ENCODE measurements around the gene HIF3A.
"Not testable (repeated sequence)": the region's sequence is repeated elsewhere in the genome, so short reads cannot be mapped to it uniquely, and the experiment has no call there.

The HIF3A gene

DNA sequence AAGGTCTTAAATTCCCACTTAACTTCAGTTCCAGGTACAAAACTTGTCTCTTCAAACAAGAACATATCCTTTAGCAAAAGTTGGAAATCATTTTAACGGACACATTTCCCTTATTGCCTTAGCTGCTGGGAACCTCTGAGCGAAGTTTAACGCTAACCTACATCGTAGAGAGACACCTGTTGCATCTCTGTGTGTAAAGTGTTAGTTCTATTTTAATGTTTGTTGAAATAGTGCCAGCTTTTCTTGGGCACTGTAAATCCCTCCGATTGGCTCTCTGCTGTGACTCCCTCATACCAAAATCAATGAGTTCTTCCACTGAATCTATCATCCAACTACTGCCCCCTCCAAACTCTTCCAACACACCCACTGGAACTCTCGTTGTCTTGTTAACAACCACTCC, 2.3 kb upstream of the HIF3A start:
- no peak for DNase-seq (ENCODE audit: low read depth in 2 of 2)

DNA sequence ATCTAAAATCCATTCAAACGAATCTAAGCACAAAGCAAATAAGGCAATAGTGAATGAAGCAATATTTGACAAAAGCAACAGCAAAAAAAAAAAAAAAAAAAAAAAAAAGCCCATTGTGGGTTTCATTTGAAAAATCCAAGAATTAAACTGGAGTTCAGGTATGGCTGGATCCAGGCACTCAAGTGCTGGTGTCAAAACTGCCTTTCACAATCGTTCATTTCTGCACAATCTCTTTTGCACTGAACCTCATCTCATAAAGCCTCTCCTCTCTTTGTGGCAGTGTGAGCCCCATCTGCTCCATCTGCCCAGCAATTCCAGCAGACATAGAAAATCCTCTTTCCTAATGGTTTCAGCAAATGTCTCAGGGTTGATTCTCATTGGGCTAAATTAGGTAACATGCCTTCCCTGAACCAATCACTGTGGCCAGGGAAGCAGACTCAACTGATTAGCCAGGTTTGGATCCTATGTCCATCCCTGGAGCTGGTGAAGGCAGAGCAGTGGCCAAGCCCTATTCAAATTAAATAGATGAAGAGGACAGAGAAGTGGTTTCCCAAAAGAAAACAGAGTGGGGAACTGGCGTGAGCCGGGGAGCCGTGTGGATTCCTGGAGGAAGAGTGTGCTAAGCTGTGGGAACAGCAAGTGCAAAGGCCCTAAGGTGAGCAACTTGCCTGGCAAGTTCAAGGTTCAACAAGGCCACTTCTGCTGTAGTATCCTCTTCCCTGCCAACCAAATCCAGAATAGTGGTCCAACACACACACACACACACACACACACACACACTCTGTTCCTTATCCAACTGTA, 1.2 kb upstream of the HIF3A start:
- no peak for DNase-seq (ENCODE audit: low read depth in 2 of 2)

DNA sequence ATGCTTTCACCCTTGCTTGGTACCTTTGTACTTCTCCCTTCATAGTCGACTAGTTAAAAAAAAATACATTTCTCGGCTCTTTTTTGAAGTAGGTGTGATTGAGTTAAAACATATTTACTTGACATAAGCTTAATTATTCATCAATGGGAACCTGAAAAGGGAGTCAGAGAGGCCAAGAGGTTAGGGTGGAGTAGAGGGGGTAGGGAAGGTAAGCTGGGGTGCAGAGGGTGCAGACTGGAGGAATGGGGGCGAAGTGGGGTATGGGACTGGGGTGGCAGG, 701 bp upstream of the HIF3A start:
- DNase-seq (ENCODE audit: low read depth in 2 of 2): no peak

DNA sequence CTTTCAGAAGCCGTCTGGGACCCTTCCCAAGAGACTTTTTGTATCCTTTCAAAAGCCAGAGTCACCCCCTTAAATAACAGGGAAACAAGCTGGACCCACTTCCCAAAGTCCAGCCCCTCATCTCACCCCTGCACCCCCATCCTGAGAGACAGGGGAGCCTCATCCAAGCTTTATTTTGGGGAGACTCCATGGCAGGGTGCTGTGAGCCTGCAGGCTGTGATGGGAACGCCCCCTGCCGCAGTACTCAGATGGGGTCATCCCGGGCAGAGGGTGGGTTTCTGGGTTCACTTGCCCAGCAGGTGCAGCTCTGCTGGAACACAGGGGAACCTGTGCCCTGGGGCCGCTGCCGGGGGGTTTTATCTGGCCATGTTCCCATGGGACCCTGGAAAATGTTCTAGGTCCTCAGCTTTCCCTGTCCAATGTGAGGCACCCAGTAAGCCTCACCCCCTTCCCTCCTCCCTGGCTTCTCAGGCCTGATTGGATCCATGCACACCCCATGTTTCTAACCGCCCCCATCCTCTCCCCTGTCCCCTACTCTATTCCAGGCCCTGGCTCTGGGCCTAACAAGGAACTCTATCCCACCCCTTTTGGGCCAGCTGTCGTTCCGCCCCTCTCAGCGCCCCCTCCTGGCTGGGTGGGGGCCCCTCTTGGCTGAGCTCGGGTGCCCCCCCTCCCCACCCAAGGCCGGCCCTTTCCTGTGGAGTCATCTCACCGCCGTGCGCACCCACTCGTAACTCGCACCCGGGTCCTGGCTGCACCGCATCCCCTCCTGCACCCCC, 1.0 kb downstream of the HIF3A start:
- no peak for DNase-seq (ENCODE audit: low read depth in 2 of 2)

DNA sequence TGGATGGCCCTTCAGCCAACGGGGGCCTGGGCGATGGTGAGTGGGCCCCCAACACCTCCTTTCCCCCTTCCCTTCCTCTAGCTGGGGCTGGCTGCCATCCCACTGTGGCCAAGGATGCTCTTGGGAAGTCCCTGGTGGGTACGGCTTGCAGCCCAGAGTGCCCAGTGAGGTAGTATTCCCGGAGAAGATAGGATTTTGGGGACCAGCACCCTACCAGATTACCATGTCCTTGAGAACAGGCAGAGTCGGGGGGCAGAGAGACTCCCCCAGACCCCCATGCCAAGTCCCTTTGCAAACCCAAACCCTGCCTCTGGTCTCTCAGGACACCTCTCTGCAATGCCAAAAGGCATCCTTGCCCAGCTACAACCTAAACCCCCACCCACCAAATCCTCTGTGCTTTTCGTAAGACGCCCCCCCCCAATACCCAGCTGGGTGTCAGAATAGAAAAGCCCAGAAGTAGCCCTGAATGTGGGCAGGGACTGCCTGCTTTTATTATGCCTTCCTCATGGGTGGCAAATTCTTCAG, 1.7 kb downstream of the HIF3A start:
- DNase-seq (ENCODE audit: low read depth in 2 of 2): no peak

DNA sequence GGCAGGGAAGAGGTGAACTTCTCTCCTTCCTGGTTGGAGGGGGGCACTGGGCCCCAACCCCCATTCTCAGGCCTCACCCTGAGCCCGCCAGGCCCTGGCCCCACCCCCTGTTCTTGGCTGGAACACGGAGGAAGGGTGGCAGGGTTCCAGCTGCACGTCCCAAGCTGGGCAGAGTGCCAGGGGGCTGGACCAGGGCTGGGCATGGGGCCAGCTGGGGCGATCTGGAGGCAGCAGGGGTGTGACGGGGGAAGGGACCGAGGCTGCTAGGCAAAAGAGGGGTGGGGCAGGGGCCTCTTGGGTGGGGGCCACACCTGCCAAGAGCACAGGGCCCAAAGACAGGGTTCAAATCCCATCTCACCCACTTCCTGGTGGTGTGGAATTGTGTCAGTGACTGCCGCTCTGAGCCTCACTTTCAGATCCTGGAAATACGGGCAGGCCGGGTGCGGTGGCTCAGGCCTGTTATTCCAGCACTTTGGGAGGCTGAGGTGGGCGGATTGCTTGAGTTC, 2.2 kb downstream of the HIF3A start:
- DNase-seq (ENCODE audit: low read depth in 2 of 2): no peak

DNA sequence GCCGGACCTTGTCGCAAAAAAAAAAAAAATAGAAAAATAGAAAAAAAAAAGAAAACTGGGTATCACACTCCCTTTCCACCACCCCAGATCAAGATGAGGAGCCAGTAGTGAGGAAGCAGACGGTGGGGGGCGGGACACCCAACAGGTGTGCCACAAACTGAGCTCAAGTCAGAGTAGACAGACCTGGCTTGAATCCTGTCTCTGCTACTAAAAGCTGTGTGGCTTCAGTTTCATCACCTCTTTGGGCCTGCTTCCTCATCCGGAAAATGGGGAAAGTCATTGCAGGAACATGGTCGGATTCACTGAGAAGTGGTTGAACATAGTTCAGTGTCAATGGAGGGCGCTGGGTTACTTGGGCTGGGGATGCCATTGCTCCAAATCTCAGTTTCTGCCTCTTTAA, 2.9 kb downstream of the HIF3A start:
- DNase-seq (ENCODE audit: low read depth in 2 of 2): no peak

DNA sequence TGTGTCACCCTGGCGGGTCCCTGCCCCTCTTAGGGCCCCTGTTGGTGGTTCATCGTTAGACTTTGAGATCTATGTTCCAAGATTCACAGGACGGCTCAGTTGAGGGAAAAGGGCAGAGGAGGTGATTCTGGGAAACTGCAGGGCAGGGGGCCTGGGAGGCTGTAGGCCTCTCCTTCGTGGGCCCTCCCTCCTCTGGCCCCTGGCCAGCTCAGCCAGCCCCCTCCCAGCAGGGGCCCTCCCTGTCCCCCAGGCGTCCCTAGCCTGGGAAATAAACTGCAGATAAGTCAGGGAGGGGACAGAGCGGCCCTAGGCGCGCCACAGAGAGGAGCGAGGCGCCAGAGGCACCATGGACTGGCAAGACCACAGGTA, 6.5 kb downstream of the HIF3A start:
- no peak for DNase-seq (ENCODE audit: low read depth in 2 of 2)

DNA sequence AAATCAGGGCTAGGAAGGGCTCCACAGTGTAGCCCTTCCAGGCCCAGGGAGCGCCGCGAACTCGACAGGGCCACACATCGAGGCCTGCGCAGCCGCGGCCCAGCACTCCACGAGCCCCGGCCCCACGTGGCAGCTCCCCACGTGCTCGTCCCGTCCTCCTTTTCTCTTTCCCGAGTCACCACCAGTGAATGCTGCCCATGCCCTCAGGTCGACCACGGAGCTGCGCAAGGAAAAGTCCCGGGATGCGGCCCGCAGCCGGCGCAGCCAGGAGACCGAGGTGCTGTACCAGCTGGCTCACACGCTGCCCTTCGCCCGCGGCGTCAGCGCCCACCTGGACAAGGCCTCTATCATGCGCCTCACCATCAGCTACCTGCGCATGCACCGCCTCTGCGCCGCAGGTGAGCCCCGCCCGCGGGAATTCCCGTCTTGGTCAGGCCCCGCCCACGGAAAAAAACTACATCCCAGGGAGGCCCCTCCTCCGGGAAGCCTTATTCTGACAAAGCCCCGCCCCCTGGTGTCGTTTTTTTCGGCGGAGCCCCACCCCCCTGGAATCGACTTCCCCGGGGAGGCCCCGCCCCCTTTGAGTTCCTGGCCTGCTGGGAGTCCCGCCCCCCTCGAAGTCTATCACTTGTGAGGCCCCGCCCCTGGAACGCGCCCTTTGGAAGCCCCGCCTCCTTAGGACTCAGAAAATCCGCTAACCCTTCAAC, 7.0 kb downstream of the HIF3A start:
- peak in 1 of 2 donors; percentile 2 for DNase-seq (ENCODE audit: low read depth in 2 of 2)

DNA sequence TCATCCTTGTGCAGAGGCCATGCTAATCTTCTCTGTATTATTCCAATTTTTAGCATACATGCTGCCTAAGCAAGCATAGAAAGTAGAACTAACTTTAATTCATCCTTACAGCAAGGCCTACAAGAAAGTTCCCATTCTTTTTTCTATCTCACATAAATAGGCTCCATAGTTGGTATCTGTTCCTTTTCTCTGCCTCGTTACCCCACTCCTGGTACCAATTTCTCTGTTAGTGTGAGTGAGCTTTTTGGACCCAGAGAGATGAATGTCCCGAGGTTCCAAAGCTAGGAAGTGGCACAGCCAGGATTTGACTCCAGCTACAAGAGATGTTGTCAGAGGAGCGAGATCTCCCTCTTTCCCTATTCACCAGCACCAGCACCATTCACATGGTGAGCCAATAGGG, 9.7 kb downstream of the HIF3A start:
- no peak for DNase-seq (ENCODE audit: low read depth in 2 of 2)

DNA sequence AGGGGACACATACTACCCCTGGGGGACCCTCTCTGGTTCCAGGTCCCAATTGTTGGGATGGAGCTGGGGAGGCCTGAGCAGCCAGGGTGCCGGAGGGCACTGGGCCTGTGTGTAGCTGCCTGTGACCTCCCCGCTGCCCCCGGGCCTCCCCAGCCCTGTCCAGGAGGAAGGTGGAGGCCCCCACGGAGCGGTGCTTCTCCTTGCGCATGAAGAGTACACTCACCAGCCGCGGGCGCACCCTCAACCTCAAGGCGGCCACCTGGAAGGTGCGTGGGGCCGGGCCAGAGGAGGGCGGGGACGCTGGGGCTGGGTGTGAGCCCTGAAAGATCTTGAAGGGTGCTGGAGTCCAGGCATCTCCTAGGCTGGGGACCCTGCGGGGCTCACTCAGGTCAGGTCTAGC, 11.7 kb downstream of the HIF3A start:
- DNase-seq (ENCODE audit: low read depth in 2 of 2): no peak

DNA sequence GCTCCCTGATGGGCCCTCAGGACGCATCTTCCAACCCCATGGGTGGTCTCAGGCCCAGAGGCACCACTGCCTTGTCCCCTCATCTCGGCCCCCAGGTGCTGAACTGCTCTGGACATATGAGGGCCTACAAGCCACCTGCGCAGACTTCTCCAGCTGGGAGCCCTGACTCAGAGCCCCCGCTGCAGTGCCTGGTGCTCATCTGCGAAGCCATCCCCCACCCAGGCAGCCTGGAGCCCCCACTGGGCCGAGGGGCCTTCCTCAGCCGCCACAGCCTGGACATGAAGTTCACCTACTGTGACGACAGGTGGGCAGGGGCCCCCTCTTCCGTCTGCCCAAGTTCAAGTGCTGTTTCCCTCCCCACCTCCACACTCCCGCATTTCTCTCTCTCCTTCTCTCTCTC, 12.2 kb downstream of the HIF3A start:
- no peak for DNase-seq (ENCODE audit: low read depth in 2 of 2)

DNA sequence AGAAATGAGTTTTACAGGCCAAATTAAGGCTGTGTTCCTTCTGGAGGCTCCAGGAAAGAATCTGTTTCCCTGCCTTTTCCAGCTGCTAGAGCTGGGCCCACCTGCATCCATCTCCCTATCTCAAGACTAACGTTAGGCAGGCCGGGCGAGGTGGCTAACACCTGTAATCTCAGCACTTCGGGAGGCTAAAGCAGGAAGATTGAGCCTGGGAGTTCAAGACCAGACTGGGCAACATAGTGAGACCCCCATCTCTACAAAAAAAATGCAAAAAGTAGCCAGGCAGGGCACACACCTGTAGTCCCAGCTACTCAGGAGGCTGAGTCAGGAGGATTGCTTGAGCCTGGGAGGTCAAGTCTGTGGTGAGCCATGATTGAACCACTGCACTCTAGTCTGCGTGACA, 14.6 kb downstream of the HIF3A start:
- no peak for DNase-seq (ENCODE audit: low read depth in 2 of 2)

DNA sequence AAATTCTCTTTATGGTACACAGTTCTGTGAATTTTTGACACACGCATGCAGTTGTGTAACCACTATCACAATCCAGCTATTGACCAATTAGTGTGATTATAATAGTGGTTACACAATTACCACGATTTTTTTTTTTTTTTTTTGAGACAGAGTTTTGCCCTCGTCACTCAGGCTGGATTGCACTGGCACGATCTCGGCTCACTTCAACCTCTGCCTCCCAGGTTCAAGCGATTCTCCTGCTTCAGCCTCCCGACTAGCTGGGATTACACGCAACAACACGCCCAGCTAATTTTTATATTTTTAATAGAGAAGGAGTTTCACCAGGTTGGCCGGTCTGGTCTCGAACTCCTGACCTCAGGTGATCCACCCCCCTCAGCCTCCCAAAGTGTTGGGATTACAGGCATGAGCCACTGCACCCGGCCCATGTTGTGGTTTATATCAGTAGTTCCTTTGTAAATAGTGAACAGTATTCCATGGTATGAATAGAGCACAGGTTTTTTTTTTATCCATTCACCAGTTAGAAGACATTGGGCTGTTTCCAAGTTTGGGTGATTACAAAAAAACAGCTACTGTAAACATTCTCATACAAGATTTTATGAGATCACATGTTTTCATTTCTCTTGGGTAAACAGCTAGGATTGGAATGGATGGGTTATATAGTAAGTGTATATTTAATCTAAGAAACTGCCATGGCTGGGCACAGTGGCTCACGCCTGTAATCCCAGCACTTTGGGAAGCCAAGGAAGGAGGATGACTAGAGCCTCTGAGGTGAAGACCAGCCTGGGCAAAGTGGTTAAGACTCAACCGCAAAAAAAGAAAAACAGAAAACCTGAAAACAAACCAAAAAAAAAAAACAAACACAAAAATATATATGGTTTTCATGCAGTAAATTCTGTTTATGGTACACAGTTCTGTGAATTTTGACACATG, 17.0 kb downstream of the HIF3A start:
- not testable (repeated sequence) for DNase-seq (ENCODE audit: low read depth in 2 of 2)

DNA sequence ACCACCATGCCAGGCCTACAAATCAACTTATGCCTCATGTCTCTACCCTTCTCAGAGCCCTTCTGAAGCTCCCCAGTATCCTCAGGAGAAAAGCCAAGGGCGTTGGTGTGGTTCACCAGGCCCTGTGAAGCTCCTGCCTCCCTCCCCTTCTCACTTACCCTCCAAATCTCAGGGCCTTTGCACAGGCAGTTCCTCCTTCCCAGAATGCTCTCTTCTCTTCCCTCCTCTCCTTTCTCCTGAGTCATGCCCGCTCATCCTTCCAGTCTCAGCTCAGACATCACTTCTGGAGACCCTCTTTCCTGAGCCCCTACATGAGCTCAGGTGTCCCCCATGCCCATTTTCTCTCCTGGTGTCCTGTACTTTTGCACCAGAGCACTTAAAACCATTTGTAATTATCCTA, 20.5 kb downstream of the HIF3A start:
- no peak for DNase-seq (ENCODE audit: low read depth in 2 of 2)

DNA sequence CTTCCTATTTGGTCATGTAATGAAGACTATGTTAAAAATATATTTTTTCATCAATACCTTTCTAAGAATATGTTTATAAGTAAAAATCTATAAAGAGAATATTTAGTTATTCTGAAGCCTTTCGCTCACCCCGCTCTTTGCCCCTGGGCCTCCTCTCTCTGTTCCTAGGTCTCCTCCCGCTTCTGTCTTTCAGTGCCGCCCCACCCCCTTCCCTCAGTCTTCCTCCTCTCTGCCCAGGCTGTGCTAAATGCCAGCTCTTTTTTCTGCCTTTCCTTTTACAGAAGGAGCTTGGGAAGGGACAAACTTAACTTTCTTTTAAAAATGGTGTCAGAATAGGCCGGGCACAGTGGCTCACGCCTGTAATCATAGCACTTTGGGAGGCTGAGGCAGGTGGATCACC, 22.8 kb downstream of the HIF3A start:
- no peak for DNase-seq (ENCODE audit: low read depth in 2 of 2)

DNA sequence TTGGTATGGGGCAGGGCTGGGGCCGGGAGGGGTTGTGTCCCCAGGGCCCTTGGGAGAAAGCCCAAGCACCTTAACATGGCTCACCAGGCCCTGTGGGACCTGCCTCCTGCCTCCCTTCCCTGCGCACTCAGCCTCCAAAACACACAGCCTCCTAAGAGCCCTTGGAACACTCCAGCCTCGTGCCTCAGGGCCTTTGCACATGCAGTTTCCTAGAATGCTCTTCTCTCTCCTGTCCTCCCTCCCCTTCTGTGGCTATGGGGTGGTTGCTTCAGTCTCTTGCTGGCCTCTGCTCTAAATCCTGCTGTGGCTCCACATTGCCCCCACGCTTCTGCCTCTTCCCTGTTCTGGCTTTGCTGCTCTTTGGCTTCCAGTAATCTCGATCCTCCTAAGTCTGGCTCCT, 23.7 kb downstream of the HIF3A start:
- DNase-seq (ENCODE audit: low read depth in 2 of 2): no peak

DNA sequence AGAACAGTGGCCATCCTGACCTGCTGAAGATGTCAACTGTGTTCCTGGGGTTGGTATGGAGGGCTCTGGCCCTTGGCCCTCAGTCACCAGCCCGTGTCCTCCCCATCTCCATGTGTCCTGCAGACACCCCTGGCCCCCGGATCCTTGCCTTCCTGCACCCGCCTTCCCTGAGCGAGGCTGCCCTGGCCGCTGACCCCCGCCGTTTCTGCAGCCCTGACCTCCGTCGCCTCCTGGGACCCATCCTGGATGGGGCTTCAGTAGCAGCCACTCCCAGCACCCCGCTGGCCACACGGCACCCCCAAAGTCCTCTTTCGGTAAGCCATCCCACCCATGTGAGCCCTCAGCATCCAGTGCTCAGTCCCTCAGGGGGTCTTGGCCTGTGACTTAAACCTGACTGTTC, 24.8 kb downstream of the HIF3A start:
- DNase-seq (ENCODE audit: low read depth in 2 of 2): no peak

DNA sequence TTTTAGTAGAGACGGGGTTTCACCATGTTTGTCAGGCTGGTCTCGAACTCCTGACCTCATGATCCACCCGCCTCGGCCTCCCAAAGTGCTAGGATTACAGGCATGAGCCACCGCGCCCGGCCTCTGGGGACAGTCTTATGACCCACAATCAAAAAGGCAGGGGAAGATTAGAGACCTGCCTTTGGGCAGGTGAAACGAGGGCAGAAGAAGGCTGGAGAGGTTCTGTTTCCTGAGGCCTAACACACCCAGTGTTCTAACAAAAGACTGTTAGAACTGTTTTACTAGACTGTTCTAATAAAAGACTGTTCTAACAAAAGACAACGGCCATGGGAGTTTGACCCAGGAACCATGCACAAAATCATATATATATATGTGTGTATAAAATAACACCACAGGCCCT, 26.4 kb downstream of the HIF3A start:
- not testable (repeated sequence) for DNase-seq (ENCODE audit: low read depth in 2 of 2)

DNA sequence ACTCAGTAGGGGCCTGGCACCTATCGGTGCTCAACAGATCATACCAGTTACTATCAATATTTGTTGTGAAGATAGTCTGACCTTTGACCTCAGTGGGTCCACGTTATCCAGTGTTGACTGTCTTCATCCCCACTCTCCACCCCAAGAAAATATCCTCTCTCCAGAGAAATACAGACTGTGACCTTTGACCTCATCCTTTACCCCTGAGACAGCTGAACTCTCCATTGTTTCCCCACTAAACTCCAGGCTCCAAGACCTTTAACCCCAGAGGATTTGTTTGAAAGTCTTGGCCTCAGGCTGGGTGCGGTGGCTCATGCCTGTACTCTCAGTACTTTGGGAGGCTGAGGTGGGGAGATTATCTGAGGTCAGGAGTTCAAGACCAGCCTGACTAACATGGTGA, 27.4 kb downstream of the HIF3A start:
- no peak for DNase-seq (ENCODE audit: low read depth in 2 of 2)

DNA sequence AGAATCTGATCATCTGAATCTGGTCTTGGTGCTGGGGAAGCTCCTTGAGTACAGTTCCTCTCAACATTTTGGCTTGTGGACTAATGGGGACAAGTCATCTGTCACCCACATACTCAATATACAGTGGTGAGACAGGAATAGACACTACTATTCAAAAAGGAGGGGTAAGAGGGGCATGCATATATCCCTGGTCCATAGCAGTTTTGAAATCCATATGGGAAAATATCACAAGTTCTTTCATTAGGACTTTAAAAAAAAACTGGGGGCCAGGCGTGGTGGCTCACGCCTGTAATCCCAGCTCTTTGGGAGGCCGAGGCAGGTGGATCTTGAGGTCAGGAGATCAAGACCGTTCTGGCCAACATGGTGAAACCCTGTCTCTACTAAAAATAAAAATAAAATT, 29.8 kb downstream of the HIF3A start:
- no peak for DNase-seq (ENCODE audit: low read depth in 2 of 2)

DNA sequence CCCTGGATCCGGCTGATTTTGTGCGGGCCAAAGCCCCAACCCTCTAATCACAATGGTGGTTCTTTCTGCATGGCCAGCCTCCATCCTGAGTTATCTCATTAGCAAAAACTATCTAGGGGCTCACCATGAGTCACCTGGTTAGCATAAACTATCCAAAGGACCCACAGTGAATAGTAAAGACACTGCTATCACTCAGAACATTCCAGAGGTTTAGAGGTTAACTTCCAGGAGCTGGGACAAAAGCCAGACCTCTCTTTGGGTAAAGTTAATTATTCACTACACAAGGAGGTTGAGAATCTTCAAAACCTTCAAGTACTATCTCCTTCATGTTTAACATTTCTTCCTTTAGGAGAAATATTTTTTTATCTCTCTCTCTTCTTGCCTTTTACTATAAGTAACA, 31.2 kb downstream of the HIF3A start:
- DNase-seq (ENCODE audit: low read depth in 2 of 2): no peak
